Spleen (tissue), 7 donors: Measurements from ENCODE around the gene FILIP1L.

Experiments
- CTCF ChIP-seq, 11 experiments: fragments of 200-600 bp in 7 of 11; fragments of 450-650 bp in 4 of 11; sonication (generic) in 4 of 11; IDR thresholded peaks in 8 of 11; conservative IDR thresholded peaks in 3 of 11; 1 replicate in 7 of 11; 2 replicates in 4 of 11; pipeline versions ENCODE4 v1.4.0 to v1.8.0; 2016 to 2021; ENCODE audit warnings: antibody characterized with exemption in 11 of 11, inconsistent platforms in 4 of 11, mild to moderate bottlenecking in 1 of 11
- POLR2A ChIP-seq, 3 donors: fragments of 450-650 bp; IDR thresholded peaks; one replicate each; pipeline ENCODE4 v1.5.1; 2017; ENCODE audit warnings: antibody characterized with exemption in 3 of 3, mild to moderate bottlenecking in 1 of 3
- POLR2AphosphoS5 ChIP-seq, 3 donors: sonication (generic); formaldehyde crosslinking; IDR thresholded peaks; one replicate each; pipeline ENCODE4 v1.5.1; 2017; ENCODE audit warnings: antibody characterized with exemption in 3 of 3
- donor health status: DM: no; HTN: no; CAD: no; lungs with moderate emphysema.
- donor health status: DM: no; HTN: no; CAD: no.
- donor health status: DM: no; HTN: no; CAD: no.

GRCh38 chr3:99874237-99875002 is 239.9 kb downstream of the FILIP1L start:
- TF ChIP-seq CTCF (IDR thresholded peaks at IDR 0.05 in 8 of 11, conservative IDR thresholded peaks at IDR 0.05 in 3 of 11) = no peak
- TF ChIP-seq POLR2A (IDR thresholded peaks at IDR 0.05) = no peak
- no peak for TF ChIP-seq POLR2AphosphoS5 (IDR thresholded peaks at IDR 0.05)
